Endothelial cell of umbilical vein (primary cell): ENCODE measurements around the gene GRK1. TPM values are rescaled to one million over a fixed set of nuclear protein-coding genes. Genes with fewer than 3 reads are reported as not detected.

ENCODE experiments used
- BruUV-seq: library from RNA; stranded (reverse); fragments of 400-500 nt; replicated peaks from 2 replicates; lab custom pipeline; 2021; lab: Mats Ljungman, UMichigan
- CTCF ChIA-PET: fragments of 300-600, 350-600 bp; sonication (Branson Sonifier 250); formaldehyde crosslinking; loops from one replicate; lab custom pipeline; 2021; ENCODE audit warnings: antibody characterized with exemption, inconsistent platforms; lab: Charles Lee
- POLR2A ChIA-PET: fragments of 300-600, 350-600 bp; sonication (Branson Sonifier 250); formaldehyde crosslinking; loops from one replicate; lab custom pipeline; 2021; ENCODE audit warnings: antibody characterized with exemption, inconsistent platforms; lab: Charles Lee
- DNase-seq: peaks from one replicate; pipeline ENCODE4 v3.0.0-alpha.2; 2011; ENCODE audit warnings: low read depth, low spot score
- FAIRE-seq: peaks from 2 replicates; lab custom pipeline; 2011; peaks lifted over from hg19 to GRCh38; lab: Jason Lieb, UNC
- H2AFZ ChIP-seq: 2 replicates; pipeline ENCODE4 v1.6.0; 2012; ENCODE audit warnings: low read depth, low read length, control low read depth, inconsistent platforms
- H3K27ac ChIP-seq: 2 replicates; pipeline ENCODE4 v1.5.1; 2011; ENCODE audit warnings: low read depth, mild to moderate bottlenecking, control low read depth, low read length, moderate library complexity; ENCODE audit not compliant: insufficient read depth
- H3K27me3 ChIP-seq, 2 experiments: 2 replicates each; pipeline versions ENCODE4 v1.6.0 to v1.6.1; 2011; ENCODE audit warnings: low read length in 2 of 2, mixed read lengths in 1 of 2; ENCODE audit not compliant: control insufficient read depth in 2 of 2, insufficient read depth in 2 of 2
- H3K36me3 ChIP-seq, 2 experiments: 2 replicates in 1 of 2; 3 replicates in 1 of 2; pipeline ENCODE4 v1.5.1; 2011; ENCODE audit warnings: low read length in 2 of 2, mild to moderate bottlenecking in 1 of 2, moderate library complexity in 1 of 2; ENCODE audit not compliant: control insufficient read depth in 2 of 2, insufficient read depth in 2 of 2; ENCODE audit errors: extremely low read depth in 1 of 2
- H3K4me1 ChIP-seq: 3 replicates; pipeline ENCODE4 v1.5.1; 2011; ENCODE audit warnings: mild to moderate bottlenecking, low read length; ENCODE audit not compliant: control insufficient read depth, insufficient read depth; ENCODE audit errors: extremely low read depth
- H3K4me2 ChIP-seq: 2 replicates; pipeline ENCODE4 v1.6.1; 2011; ENCODE audit warnings: low read length, control low read depth, mixed read lengths; ENCODE audit not compliant: insufficient read depth
- H3K4me3 ChIP-seq, 3 experiments: fragments of 200-600 bp in 1 of 3; sonication (generic), shearing (Covaris generic) in 1 of 3; replicated peaks in 1 of 3; 2 replicates each; pipeline ENCODE4 v1.5.1; 2011 to 2016; ENCODE audit warnings: control low read depth in 3 of 3, low read length in 3 of 3, mild to moderate bottlenecking in 2 of 3, inconsistent platforms in 1 of 3, low read depth in 1 of 3, moderate library complexity in 1 of 3; ENCODE audit not compliant: insufficient read depth in 1 of 3
- H3K79me2 ChIP-seq: 2 replicates; pipeline ENCODE4 v1.6.0; 2012; ENCODE audit warnings: low read length, inconsistent platforms; ENCODE audit not compliant: control insufficient read depth, insufficient read depth
- H3K9ac ChIP-seq: replicated peaks from 2 replicates; pipeline ENCODE3; 2011; ENCODE audit warnings: low read length, control low read depth; ENCODE audit not compliant: insufficient read depth; ENCODE audit errors: extremely low read depth
- H3K9me1 ChIP-seq: replicated peaks from 3 replicates; pipeline ENCODE4 v1.6.0; 2011; ENCODE audit warnings: mild to moderate bottlenecking, low read length; ENCODE audit not compliant: control insufficient read depth, insufficient read depth; ENCODE audit errors: extremely low read depth
- H3K9me3 ChIP-seq: replicated peaks from 2 replicates; pipeline ENCODE4 v1.5.1; 2012; ENCODE audit warnings: low read length, inconsistent platforms; ENCODE audit not compliant: control insufficient read depth, insufficient read depth
- H4K20me1 ChIP-seq: replicated peaks from 2 replicates; pipeline ENCODE3; 2011; ENCODE audit warnings: mild to moderate bottlenecking, low read length; ENCODE audit not compliant: control insufficient read depth, insufficient read depth; ENCODE audit errors: extremely low read depth
- CTCF ChIP-seq, 2 donors: IDR thresholded peaks; 1 replicate in 1 of 2; 2 replicates in 1 of 2; pipeline ENCODE4 v1.5.1; 2011; ENCODE audit warnings: low read length in 2 of 2, mild to moderate bottlenecking in 2 of 2, moderate library complexity in 2 of 2, control low read depth in 1 of 2, inconsistent platforms in 1 of 2, low read depth in 1 of 2; ENCODE audit not compliant: insufficient read depth in 1 of 2; ENCODE audit errors: extremely low read depth in 1 of 2
- EZH2 ChIP-seq: IDR thresholded peaks from 2 replicates; pipeline ENCODE4 v1.6.1; 2012; ENCODE audit warnings: borderline replicate concordance, low read depth, mild to moderate bottlenecking, moderate library complexity, low read length, inconsistent platforms; ENCODE audit not compliant: severe bottlenecking
- FOS ChIP-seq: IDR thresholded peaks from 2 replicates; pipeline ENCODE4 v1.6.1; 2011; ENCODE audit warnings: mild to moderate bottlenecking, low read length, moderate library complexity, borderline replicate concordance; ENCODE audit not compliant: insufficient read depth
- GATA2 ChIP-seq: IDR thresholded peaks from 2 replicates; pipeline ENCODE4 v1.7.0; 2011; ENCODE audit warnings: low read depth, mild to moderate bottlenecking, moderate library complexity, mixed read lengths, low read length; ENCODE audit not compliant: insufficient read length, insufficient read depth
- JUN ChIP-seq: IDR thresholded peaks from 2 replicates; pipeline ENCODE4 v1.6.1; 2011; ENCODE audit warnings: borderline replicate concordance, low read depth; ENCODE audit not compliant: insufficient read length, insufficient read depth
- MYC ChIP-seq: IDR thresholded peaks from one replicate; pipeline ENCODE4 v1.6.1; 2011; ENCODE audit warnings: mild to moderate bottlenecking, low read depth, low read length
- POLR2A ChIP-seq: IDR thresholded peaks from 2 replicates; pipeline ENCODE4 v1.6.1; 2012; ENCODE audit warnings: low read depth, mild to moderate bottlenecking, control low read depth, low read length
- POLR2AphosphoS5 ChIP-seq: IDR thresholded peaks from 2 replicates; pipeline ENCODE4 v1.6.1; 2012; ENCODE audit warnings: low read depth, mild to moderate bottlenecking, control low read depth, low read length, moderate library complexity; ENCODE audit not compliant: insufficient read depth
- dilution Hi-C: fragments of 300-500 bp; cut with MboI; formaldehyde crosslinking; loops from one replicate; pipeline ENCODE4 v1.15.0; 2019; ENCODE audit warnings: low sequenced_read_pairs; ENCODE audit not compliant: extremely low pct_ligation_motif_present
- intact Hi-C: fragments of 100-400 bp; cut with micrococcal nuclease; formaldehyde crosslinking; loops from one replicate; pipeline ENCODE4 v1.10.0; 2022
- polyA plus RNA-seq, 4 experiments: library from polyadenylated mRNA; depleted of rRNA in 3 of 4; stranded (reverse) in 3 of 4; unstranded in 1 of 4; fragments of >200 nt; gene quantifications; 2 replicates each; pipeline versions ENCODE4 v1.2.1 to v1.2.3, GENCODE V29; 2011 to 2012; ENCODE audit warnings: missing spikeins in 1 of 4
- total RNA-seq: library from RNA; stranded (reverse); gene quantifications from 2 replicates; pipeline ENCODE4 v1.2.3, GENCODE V29; 2021
- TF ChIP-seq, protein P1 (sequence below): IDR thresholded peaks from 2 replicates; pipeline ENCODE4 v1.6.1; 2011; ENCODE audit not compliant: insufficient read depth, insufficient read length

Gene GRK1
- total and polyA plus RNA-seq, 2 donors (not counting 3 experiments of a cell fraction or from before 2014, with no cell fraction given), result not detected

- Histone ChIP-seq H3K9me1 (no peaks in the 10 kb centered on the region), H3K4me1 (no peaks in the 10 kb centered on the region), H3K4me3 (no peak overlapping the region), H3K27me3 (peaks cover 0 to 2% of the 10 kb centered on the region in 2 experiments), H3K36me3 (no peaks in the 10 kb centered on the region), H3K79me2 (no peaks in the 10 kb centered on the region), H3K4me2 (no peak overlapping the region), H4K20me1 (no peaks in the 10 kb centered on the region), H3K9ac (no peak overlapping the region), H3K27ac (no peak overlapping the region), H2AFZ (no peak overlapping the region), H3K9me3 (no peaks in the 10 kb centered on the region)
- dilution Hi-C loops (no loop called here), intact Hi-C loops (no loop called here)
- no peak for TF ChIP-seq EZH2
- TF ChIP-seq POLR2AphosphoS5, result no peak
- no peak for TF ChIP-seq FOS
- TF ChIP-seq POLR2A, result no peak
- TF ChIP-seq CTCF (IDR thresholded peaks at IDR 0.05; ENCODE audit: extremely low read depth in 1 of 2, insufficient read depth in 1 of 2, low read depth in 1 of 2, low read length in 2 of 2), result no peak
- TF ChIP-seq GATA2, result no peak
- no peak for TF ChIP-seq MYC
- TF ChIP-seq JUN, result no peak
- TF ChIP-seq, protein P1, sequence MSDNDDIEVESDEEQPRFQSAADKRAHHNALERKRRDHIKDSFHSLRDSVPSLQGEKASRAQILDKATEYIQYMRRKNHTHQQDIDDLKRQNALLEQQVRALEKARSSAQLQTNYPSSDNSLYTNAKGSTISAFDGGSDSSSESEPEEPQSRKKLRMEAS, result no peak
- BruUV-seq, result no TSS peak
- DNase-seq, result no peak
- FAIRE-seq, result no peak
- ChIA-PET CTCF (interaction anchor here (1.2 to 1.6 kb wide), 2 partner anchors 10 to 71 kb away, joined by 3 to 6 read pairs; no protein-coding TSS in a partner anchor), POLR2A (no interaction called here)
These were observed 65.3 kb downstream of the GRK1 start for GRCh38 chr13:113732176-113732960.
